AG04450 (cell line): ENCODE data around the gene VANGL2. TPM values are rescaled to one million over a fixed set of nuclear protein-coding genes. Genes with fewer than 3 reads are reported as not detected.

Source experiments
- CTCF ChIA-PET: fragments of 300-600, 350-600 bp; formaldehyde crosslinking; extraction: SDS; loops from one replicate; lab custom pipeline; 2022; ENCODE audit warnings: antibody characterized with exemption, inconsistent platforms; lab: Charles Lee
- POLR2A ChIA-PET: fragments of 350-600 bp; formaldehyde crosslinking; extraction: SDS; loops from one replicate; lab custom pipeline; 2021; ENCODE audit warnings: antibody characterized with exemption, inconsistent platforms; lab: Yijun Ruan, JAX
- DNase-seq: peaks from one replicate; pipeline ENCODE4 v3.0.0-alpha.2; 2011; ENCODE audit warnings: low read depth, low spot score
- H3K27ac ChIP-seq: one replicate; pipeline ENCODE4 v1.5.1; 2012; ENCODE audit warnings: low read depth, low read length, control low read depth
- H3K27me3 ChIP-seq: one replicate; pipeline ENCODE4 v1.6.0; 2012; ENCODE audit warnings: low read length; ENCODE audit not compliant: control insufficient read depth, insufficient read depth
- H3K4me3 ChIP-seq: 2 replicates; pipeline ENCODE4 v1.5.1; 2011; ENCODE audit warnings: mild to moderate bottlenecking, low read depth, low read length, control low read depth
- H3K9me3 ChIP-seq: 2 replicates; pipeline ENCODE4 v1.5.1; 2012; ENCODE audit warnings: low read length; ENCODE audit not compliant: control insufficient read depth, insufficient read depth
- CTCF ChIP-seq: IDR thresholded peaks from 2 replicates; pipeline ENCODE4 v1.5.1; 2011; ENCODE audit warnings: low read depth, low read length, control low read depth, inconsistent platforms
- polyA plus RNA-seq: library from polyadenylated mRNA; depleted of rRNA; stranded (reverse); fragments of >200 nt; gene quantifications from 2 replicates; pipeline ENCODE4 v1.2.3, GENCODE V29; 2011; rRNA removed
- small RNA-seq: library from RNA; depleted of rRNA; stranded (forward); fragments of <200 nt; gene quantifications from one replicate; pipeline ENCODE3, GENCODE V24; 2012; ENCODE audit warnings: low read depth; ENCODE audit not compliant: insufficient read length

VANGL2 gene
- polyA plus RNA-seq, 1 experiment, result 3.4 TPM

- Histone ChIP-seq H3K27ac (no peak overlapping the region), H3K27me3 (peaks cover 2% of the 10 kb centered on the region), H3K9me3 (no peaks in the 10 kb centered on the region), H3K4me3 (no peak overlapping the region)
- ChIA-PET POLR2A (no interaction called here), CTCF (interaction anchor here (0.5 kb wide), 1 partner anchor 34 kb away, joined by 3 read pairs; no protein-coding TSS in a partner anchor)
- DNase-seq, result no peak
- no peak for TF ChIP-seq CTCF
Observed at GRCh38 chr1:160466961-160467360, 66.6 kb downstream of the VANGL2 start.

GRCh38 chr1:160467576-160467975 lies 67.2 kb downstream of the VANGL2 start:
- Histone ChIP-seq H3K27ac (no peak overlapping the region), H3K4me3 (no peak overlapping the region), H3K27me3 (peaks cover 2% of the 10 kb centered on the region), H3K9me3 (no peaks in the 10 kb centered on the region)
- CTCF ChIA-PET, result no interaction called here
- POLR2A ChIA-PET, result no interaction called here
- DNase-seq, result no peak
- TF ChIP-seq CTCF, result no peak

GRCh38 chr1:160471253-160471652 lies 70.9 kb downstream of the VANGL2 start:
- no peak for TF ChIP-seq CTCF
- H3K4me3 ChIP-seq, result no peak overlapping the region
- DNase-seq, result no peak
- POLR2A ChIA-PET, result no interaction called here
- no peak overlapping the region for H3K27ac ChIP-seq
- no peaks in the 10 kb centered on the region for H3K9me3 ChIP-seq
- CTCF ChIA-PET, result no interaction called here
- peaks cover 2% of the 10 kb centered on the region for H3K27me3 ChIP-seq

GRCh38 chr1:160472112-160472511 lies 71.7 kb downstream of the VANGL2 start:
- no peaks in the 10 kb centered on the region for H3K9me3 ChIP-seq
- H3K27ac ChIP-seq, result no peak overlapping the region
- no peak overlapping the region for H3K4me3 ChIP-seq
- TF ChIP-seq CTCF, result no peak
- H3K27me3 ChIP-seq, result peaks cover 2% of the 10 kb centered on the region
- no peak for DNase-seq
- CTCF ChIA-PET, result interaction anchor here (1.1 kb wide), 1 partner anchor 44 kb away, joined by 3 read pairs; no protein-coding TSS in a partner anchor
- POLR2A ChIA-PET, result no interaction called here

GRCh38 chr1:160474392-160475242 lies 74.3 kb downstream of the VANGL2 start:
- POLR2A ChIA-PET, result no interaction called here
- DNase-seq, result no peak
- CTCF ChIA-PET, result no interaction called here
- H3K27ac ChIP-seq, result no peak overlapping the region
- peaks cover 2% of the 10 kb centered on the region for H3K27me3 ChIP-seq
- no peaks in the 10 kb centered on the region for H3K9me3 ChIP-seq
- TF ChIP-seq CTCF, result no peak
- no peak overlapping the region for H3K4me3 ChIP-seq

Small RNA genes lying within 50 kb of the gene (small RNA-seq; reads per million reads assigned to genes)
- gene RNU4-42P, result not detected

Other genes with a start within 250 kb of the VANGL2 start
- gene ATP1A4, start 249.0 kb upstream of the VANGL2 start, polyA plus RNA-seq, result not detected in 2 replicates
- gene CASQ1, start 210.0 kb upstream of the VANGL2 start, polyA plus RNA-seq, result 0.17 and 0.20 TPM in 2 replicates
- gene PEA15, start 195.2 kb upstream of the VANGL2 start, polyA plus RNA-seq, result 512 and 555 TPM in 2 replicates
- 108 and 111 TPM in 2 replicates for gene DCAF8, start 138.0 kb upstream of the VANGL2 start, polyA plus RNA-seq
- gene PEX19, start 115.4 kb upstream of the VANGL2 start, polyA plus RNA-seq, result 77.2 and 87.5 TPM in 2 replicates
- 366 and 384 TPM in 2 replicates for gene COPA, start 57.3 kb upstream of the VANGL2 start, polyA plus RNA-seq
- 189 and 195 TPM in 2 replicates for gene NCSTN, start 57.2 kb upstream of the VANGL2 start, polyA plus RNA-seq
- 0.19 and 0.35 TPM in 2 replicates for gene NHLH1, start 33.5 kb upstream of the VANGL2 start, polyA plus RNA-seq
- not detected in 2 replicates for gene SLAMF6, start 122.7 kb downstream of the VANGL2 start, polyA plus RNA-seq
- not detected in 2 replicates for gene CD84, start 178.9 kb downstream of the VANGL2 start, polyA plus RNA-seq
- gene SLAMF1, start 246.5 kb downstream of the VANGL2 start, polyA plus RNA-seq, result not detected in 2 replicates